Measurements from ENCODE around the gene SURF6.
"Not testable (repeated sequence)": the region's sequence is repeated elsewhere in the genome, so short reads cannot be mapped to it uniquely, and the experiment has no call there.

The SURF6 gene

GRCh38 chr9:133299996-133300395 lies 36.0 kb downstream of the SURF6 start:
- DNase-seq (ENCODE audit: low read depth in 3 of 3) = not testable (repeated sequence)

GRCh38 chr9:133294257-133294656 lies 41.7 kb downstream of the SURF6 start:
- no peak for DNase-seq (ENCODE audit: low read depth in 3 of 3)

- no peak for DNase-seq (ENCODE audit: low read depth in 3 of 3)
These were observed 45.2 kb downstream of the SURF6 start for GRCh38 chr9:133290751-133291302.

DNA sequence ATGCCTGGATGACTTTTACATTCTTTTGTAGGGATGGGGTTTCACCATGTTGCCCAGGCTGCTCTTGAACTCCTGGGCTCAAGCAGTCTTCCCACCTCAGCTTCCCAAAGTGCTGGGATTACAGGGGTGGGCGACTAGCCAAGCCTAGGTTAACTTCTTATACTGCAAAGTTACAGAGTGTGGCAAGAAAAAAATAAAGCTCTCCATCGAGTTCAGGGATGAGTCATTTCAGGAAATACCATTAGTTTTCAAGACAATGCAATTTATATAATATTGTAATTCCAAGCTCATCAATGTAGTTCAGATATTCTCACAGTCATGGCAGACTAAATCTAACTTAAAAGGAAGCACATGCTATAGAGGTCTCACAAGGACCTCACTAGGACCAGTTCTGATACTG lies 49.5 kb downstream of the SURF6 start:
- DNase-seq (ENCODE audit: low read depth in 3 of 3) = no peak

DNA sequence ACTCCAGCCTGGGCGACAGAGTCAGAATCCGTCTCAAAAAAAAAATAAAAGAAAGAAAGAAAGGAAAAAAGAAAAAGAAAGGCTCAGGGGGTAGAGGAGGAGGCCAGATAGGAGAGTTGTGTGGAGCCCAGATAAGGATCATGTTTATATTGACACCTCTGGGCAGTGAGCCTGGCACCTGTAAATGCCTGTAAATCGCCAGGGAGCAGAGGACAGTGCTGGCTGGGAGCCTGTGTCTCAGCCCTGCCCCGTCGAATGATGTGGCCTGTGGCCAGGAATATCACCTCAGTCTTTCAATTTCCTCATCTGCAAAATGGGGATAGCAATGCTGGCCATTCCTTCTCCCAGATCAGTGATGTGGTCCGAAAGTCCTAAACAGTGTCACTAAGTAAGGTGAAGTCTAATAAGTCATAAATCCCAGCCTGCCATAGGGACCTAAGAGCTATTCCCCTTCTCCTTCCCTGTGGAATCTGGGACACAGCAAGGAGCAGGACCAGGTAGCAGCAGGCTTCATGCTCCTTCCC lies 50.7 kb downstream of the SURF6 start:
- no peak for DNase-seq (ENCODE audit: low read depth in 3 of 3)

GRCh38 chr9:133284362-133284761 lies 51.6 kb downstream of the SURF6 start:
- no peak for DNase-seq (ENCODE audit: low read depth in 3 of 3)

DNA sequence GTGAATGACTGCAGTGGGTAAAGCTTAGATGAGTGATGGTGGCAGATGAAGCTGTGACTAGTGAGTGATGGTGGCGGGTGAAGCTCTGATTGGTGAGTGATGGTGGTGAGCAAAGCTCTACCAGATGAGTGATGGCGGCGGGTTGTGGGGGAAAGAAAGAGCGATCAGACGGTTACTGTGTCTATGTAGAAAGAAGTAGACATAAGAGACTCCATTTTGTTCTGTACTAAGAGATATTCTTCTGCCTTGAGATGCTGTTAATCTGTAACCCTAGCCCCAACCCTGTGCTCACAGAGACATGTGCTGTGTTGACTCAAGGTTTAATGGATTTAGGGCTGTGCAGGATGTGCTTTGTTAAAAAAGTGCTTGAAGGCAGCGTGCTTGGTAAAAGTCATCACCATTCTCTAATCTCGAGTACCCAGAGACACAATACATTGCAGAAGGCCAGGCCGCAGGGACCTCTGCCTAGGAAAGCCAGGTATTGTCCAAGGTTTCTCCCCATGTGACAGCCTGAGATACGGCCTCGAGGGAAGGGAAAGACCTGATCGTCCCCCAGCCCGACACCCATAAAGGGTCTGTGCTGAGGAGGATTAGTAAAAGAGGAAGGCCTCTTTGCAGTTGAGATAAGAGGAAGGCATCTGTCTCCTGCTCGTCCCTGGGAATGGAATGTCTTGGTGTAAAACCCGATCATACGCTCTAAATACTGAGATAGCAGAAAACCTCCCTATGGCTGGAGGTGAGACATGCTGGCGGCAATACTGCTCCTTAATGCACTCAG lies 52.5 kb downstream of the SURF6 start:
- DNase-seq (ENCODE audit: low read depth in 3 of 3) = not testable (repeated sequence)

DNA sequence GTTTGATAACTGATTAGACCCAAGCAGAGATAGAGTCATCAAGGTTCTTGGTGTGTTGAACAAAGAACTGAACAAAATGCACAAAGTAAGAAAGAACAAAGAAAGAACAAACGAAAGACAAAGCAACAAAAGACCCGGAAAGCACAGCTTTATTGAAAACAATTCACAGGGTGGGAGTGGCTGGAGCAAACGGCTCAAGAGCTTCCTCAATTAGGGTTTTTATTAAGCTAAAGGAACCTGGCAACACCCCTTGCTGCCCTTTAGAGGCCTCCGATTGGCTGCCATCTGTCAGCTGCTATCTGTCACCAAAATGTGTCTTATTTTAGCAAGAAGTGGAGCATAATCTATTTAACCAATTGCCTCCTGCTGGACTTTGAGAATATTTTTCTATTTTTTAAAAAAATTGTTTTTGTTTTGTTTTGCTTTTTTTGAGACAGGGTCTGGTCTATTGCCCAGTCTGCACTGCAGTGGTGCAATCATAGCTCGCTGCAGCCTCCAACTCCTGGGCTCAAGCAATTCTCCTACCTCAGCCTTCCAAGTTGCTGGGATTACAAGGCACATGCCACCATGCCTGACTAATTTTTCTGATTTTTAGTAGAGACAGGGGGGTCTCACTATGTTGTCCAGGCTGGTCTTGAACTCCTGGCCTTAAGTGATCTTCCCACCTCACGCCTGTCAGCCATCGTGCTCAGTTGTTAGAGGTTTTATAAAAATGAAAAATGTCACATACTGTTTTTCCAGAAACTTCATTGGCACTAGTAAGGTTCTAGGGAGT lies 53.3 kb downstream of the SURF6 start:
- DNase-seq (ENCODE audit: low read depth in 3 of 3) = no peak

GRCh38 chr9:133280392-133280791 lies 55.6 kb downstream of the SURF6 start:
- DNase-seq (ENCODE audit: low read depth in 3 of 3) = no peak

Measured in stimulated activated CD4-positive, alpha-beta T cell treated with anti-CD3 and anti-CD28 coated beads, TNF-alpha, amount 100 ng/mL, for 4 hours (primary cell).